K562 (cell line): Measurements from ENCODE around the gene PRCC. TPM values are rescaled to one million over a fixed set of nuclear protein-coding genes. Genes with fewer than 3 reads are reported as not detected.
A peak's percentile ranks its signal among the peaks of the same experiment; 100 is the strongest.

ENCODE experiments used
- BHLHE40 ChIP-seq: IDR thresholded peaks from 2 replicates; pipeline ENCODE4 v1.6.1; 2011; ENCODE audit warnings: low read length, improper control_type of control experiment
- GATAD2B ChIP-seq: fragments of 450-650 bp; IDR thresholded peaks from 2 replicates; pipeline ENCODE4 v1.6.1; 2017; ENCODE audit warnings: mild to moderate bottlenecking, borderline replicate concordance
- NFXL1 ChIP-seq: fragments of 450-650 bp; formaldehyde crosslinking; IDR thresholded peaks from 2 replicates; pipeline ENCODE4 v1.4.0; 2021; ENCODE audit warnings: mild to moderate bottlenecking
- RFX1 ChIP-seq: fragments of 450-650 bp; IDR thresholded peaks from 2 replicates; pipeline ENCODE4 v1.6.1; 2016; ENCODE audit warnings: mild to moderate bottlenecking, moderate library complexity
- ZNF354B ChIP-seq: fragments of 250-450 bp; sonication (Bioruptor Pico); IDR thresholded peaks from 2 replicates; pipeline ENCODE4 v1.4.0; 2020
- ZSCAN32 ChIP-seq: fragments of 450-650 bp; formaldehyde crosslinking; IDR thresholded peaks from 2 replicates; pipeline ENCODE4 v1.4.0; 2020; ENCODE audit warnings: mild to moderate bottlenecking, moderate library complexity
- polyA plus RNA-seq, 8 experiments: library from polyadenylated mRNA; depleted of rRNA in 4 of 8; stranded (reverse) in 5 of 8; unstranded in 3 of 8; fragments of >200 nt; fragmentation: Nextera tagmentation in 2 of 8; fragmentation: Illumina TruSeq in 1 of 8; extraction: Ambion mirVana in 2 of 8; extraction: Trizol in 1 of 8; gene quantifications; 2 replicates each; pipeline versions ENCODE4 v1.2.1 to v1.2.3, GENCODE V29; 2011 to 2014; ENCODE audit warnings: inconsistent platforms in 1 of 8, missing spikeins in 1 of 8
- total RNA-seq, 7 experiments: library from RNA; depleted of rRNA in 6 of 7; stranded (reverse); fragments of >200 nt in 6 of 7; fragmentation: Illumina TruSeq in 2 of 7; extraction: Trizol in 2 of 7; gene quantifications; 2 replicates each; pipeline versions ENCODE4 v1.2.1 to v1.2.3, GENCODE V29; 2011 to 2021; ENCODE audit warnings: low replicate concordance in 1 of 7
- TF ChIP-seq, protein P1 (sequence below): fragments of 200-600 bp; sonication (generic); IDR thresholded peaks from one replicate; pipeline ENCODE4 v1.6.1; 2012; ENCODE audit warnings: mild to moderate bottlenecking, low read depth, low read length, inconsistent platforms
- TF ChIP-seq, protein P2 (sequence below): fragments of 150-350 bp; IDR thresholded peaks from 2 replicates; pipeline ENCODE4 v1.6.1; 2014; ENCODE audit warnings: low read depth, mild to moderate bottlenecking, low read length, borderline replicate concordance
- TF ChIP-seq, protein P3 (sequence below), 2 experiments: fragments of 150-350 bp in 1 of 2; IDR thresholded peaks; 2 replicates each; pipeline ENCODE4 v1.6.1; 2012 to 2016; ENCODE audit warnings: low read depth in 2 of 2, low read length in 2 of 2, mild to moderate bottlenecking in 1 of 2, moderate library complexity in 1 of 2

Gene PRCC
- total and polyA plus RNA-seq, 9 of the 15 experiments (the other 6 are each of a cell fraction or from before 2014, with no cell fraction given): 23.9 to 201 (median 41.1) TPM

GRCh38 chr1:156740741-156741480 is 26.4 kb upstream of the PRCC start, which contains the start of gene MRPL24 (continued):
- TF ChIP-seq, protein P1, sequence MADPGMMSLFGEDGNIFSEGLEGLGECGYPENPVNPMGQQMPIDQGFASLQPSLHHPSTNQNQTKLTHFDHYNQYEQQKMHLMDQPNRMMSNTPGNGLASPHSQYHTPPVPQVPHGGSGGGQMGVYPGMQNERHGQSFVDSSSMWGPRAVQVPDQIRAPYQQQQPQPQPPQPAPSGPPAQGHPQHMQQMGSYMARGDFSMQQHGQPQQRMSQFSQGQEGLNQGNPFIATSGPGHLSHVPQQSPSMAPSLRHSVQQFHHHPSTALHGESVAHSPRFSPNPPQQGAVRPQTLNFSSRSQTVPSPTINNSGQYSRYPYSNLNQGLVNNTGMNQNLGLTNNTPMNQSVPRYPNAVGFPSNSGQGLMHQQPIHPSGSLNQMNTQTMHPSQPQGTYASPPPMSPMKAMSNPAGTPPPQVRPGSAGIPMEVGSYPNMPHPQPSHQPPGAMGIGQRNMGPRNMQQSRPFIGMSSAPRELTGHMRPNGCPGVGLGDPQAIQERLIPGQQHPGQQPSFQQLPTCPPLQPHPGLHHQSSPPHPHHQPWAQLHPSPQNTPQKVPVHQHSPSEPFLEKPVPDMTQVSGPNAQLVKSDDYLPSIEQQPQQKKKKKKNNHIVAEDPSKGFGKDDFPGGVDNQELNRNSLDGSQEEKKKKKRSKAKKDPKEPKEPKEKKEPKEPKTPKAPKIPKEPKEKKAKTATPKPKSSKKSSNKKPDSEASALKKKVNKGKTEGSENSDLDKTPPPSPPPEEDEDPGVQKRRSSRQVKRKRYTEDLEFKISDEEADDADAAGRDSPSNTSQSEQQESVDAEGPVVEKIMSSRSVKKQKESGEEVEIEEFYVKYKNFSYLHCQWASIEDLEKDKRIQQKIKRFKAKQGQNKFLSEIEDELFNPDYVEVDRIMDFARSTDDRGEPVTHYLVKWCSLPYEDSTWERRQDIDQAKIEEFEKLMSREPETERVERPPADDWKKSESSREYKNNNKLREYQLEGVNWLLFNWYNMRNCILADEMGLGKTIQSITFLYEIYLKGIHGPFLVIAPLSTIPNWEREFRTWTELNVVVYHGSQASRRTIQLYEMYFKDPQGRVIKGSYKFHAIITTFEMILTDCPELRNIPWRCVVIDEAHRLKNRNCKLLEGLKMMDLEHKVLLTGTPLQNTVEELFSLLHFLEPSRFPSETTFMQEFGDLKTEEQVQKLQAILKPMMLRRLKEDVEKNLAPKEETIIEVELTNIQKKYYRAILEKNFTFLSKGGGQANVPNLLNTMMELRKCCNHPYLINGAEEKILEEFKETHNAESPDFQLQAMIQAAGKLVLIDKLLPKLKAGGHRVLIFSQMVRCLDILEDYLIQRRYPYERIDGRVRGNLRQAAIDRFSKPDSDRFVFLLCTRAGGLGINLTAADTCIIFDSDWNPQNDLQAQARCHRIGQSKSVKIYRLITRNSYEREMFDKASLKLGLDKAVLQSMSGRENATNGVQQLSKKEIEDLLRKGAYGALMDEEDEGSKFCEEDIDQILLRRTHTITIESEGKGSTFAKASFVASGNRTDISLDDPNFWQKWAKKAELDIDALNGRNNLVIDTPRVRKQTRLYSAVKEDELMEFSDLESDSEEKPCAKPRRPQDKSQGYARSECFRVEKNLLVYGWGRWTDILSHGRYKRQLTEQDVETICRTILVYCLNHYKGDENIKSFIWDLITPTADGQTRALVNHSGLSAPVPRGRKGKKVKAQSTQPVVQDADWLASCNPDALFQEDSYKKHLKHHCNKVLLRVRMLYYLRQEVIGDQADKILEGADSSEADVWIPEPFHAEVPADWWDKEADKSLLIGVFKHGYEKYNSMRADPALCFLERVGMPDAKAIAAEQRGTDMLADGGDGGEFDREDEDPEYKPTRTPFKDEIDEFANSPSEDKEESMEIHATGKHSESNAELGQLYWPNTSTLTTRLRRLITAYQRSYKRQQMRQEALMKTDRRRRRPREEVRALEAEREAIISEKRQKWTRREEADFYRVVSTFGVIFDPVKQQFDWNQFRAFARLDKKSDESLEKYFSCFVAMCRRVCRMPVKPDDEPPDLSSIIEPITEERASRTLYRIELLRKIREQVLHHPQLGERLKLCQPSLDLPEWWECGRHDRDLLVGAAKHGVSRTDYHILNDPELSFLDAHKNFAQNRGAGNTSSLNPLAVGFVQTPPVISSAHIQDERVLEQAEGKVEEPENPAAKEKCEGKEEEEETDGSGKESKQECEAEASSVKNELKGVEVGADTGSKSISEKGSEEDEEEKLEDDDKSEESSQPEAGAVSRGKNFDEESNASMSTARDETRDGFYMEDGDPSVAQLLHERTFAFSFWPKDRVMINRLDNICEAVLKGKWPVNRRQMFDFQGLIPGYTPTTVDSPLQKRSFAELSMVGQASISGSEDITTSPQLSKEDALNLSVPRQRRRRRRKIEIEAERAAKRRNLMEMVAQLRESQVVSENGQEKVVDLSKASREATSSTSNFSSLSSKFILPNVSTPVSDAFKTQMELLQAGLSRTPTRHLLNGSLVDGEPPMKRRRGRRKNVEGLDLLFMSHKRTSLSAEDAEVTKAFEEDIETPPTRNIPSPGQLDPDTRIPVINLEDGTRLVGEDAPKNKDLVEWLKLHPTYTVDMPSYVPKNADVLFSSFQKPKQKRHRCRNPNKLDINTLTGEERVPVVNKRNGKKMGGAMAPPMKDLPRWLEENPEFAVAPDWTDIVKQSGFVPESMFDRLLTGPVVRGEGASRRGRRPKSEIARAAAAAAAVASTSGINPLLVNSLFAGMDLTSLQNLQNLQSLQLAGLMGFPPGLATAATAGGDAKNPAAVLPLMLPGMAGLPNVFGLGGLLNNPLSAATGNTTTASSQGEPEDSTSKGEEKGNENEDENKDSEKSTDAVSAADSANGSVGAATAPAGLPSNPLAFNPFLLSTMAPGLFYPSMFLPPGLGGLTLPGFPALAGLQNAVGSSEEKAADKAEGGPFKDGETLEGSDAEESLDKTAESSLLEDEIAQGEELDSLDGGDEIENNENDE: no peak
- TF ChIP-seq, protein P2, sequence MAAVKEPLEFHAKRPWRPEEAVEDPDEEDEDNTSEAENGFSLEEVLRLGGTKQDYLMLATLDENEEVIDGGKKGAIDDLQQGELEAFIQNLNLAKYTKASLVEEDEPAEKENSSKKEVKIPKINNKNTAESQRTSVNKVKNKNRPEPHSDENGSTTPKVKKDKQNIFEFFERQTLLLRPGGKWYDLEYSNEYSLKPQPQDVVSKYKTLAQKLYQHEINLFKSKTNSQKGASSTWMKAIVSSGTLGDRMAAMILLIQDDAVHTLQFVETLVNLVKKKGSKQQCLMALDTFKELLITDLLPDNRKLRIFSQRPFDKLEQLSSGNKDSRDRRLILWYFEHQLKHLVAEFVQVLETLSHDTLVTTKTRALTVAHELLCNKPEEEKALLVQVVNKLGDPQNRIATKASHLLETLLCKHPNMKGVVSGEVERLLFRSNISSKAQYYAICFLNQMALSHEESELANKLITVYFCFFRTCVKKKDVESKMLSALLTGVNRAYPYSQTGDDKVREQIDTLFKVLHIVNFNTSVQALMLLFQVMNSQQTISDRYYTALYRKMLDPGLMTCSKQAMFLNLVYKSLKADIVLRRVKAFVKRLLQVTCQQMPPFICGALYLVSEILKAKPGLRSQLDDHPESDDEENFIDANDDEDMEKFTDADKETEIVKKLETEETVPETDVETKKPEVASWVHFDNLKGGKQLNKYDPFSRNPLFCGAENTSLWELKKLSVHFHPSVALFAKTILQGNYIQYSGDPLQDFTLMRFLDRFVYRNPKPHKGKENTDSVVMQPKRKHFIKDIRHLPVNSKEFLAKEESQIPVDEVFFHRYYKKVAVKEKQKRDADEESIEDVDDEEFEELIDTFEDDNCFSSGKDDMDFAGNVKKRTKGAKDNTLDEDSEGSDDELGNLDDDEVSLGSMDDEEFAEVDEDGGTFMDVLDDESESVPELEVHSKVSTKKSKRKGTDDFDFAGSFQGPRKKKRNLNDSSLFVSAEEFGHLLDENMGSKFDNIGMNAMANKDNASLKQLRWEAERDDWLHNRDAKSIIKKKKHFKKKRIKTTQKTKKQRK: no peak
- TF ChIP-seq RFX1 (no peak), ZNF354B (CRISPR knock-in tag) (no peak), NFXL1 (CRISPR knock-in tag) (no peak), GATAD2B (no peak), ZSCAN32 (no peak), BHLHE40 (peak; percentile 38; the same call in 1 of the 2 replicates)
- TF ChIP-seq, protein P3, sequence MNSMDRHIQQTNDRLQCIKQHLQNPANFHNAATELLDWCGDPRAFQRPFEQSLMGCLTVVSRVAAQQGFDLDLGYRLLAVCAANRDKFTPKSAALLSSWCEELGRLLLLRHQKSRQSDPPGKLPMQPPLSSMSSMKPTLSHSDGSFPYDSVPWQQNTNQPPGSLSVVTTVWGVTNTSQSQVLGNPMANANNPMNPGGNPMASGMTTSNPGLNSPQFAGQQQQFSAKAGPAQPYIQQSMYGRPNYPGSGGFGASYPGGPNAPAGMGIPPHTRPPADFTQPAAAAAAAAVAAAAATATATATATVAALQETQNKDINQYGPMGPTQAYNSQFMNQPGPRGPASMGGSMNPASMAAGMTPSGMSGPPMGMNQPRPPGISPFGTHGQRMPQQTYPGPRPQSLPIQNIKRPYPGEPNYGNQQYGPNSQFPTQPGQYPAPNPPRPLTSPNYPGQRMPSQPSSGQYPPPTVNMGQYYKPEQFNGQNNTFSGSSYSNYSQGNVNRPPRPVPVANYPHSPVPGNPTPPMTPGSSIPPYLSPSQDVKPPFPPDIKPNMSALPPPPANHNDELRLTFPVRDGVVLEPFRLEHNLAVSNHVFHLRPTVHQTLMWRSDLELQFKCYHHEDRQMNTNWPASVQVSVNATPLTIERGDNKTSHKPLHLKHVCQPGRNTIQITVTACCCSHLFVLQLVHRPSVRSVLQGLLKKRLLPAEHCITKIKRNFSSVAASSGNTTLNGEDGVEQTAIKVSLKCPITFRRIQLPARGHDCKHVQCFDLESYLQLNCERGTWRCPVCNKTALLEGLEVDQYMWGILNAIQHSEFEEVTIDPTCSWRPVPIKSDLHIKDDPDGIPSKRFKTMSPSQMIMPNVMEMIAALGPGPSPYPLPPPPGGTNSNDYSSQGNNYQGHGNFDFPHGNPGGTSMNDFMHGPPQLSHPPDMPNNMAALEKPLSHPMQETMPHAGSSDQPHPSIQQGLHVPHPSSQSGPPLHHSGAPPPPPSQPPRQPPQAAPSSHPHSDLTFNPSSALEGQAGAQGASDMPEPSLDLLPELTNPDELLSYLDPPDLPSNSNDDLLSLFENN (IDR thresholded peaks at IDR 0.05; ENCODE audit: low read depth in 2 of 2, low read length in 2 of 2): peak; percentile 58 to 69; a peak in 2 of 4 replicates
